NCI-H345 treated with DMSO at 0.1 percent for 48 hours (cell line): ENCODE results near the gene IRF4.

Source experiments
- DNase-seq: peaks from one replicate; lab custom pipeline; 2025; ENCODE audit not compliant: unreplicated experiment; lab: John Stamatoyannopoulos, UW

IRF4 gene

DNA sequence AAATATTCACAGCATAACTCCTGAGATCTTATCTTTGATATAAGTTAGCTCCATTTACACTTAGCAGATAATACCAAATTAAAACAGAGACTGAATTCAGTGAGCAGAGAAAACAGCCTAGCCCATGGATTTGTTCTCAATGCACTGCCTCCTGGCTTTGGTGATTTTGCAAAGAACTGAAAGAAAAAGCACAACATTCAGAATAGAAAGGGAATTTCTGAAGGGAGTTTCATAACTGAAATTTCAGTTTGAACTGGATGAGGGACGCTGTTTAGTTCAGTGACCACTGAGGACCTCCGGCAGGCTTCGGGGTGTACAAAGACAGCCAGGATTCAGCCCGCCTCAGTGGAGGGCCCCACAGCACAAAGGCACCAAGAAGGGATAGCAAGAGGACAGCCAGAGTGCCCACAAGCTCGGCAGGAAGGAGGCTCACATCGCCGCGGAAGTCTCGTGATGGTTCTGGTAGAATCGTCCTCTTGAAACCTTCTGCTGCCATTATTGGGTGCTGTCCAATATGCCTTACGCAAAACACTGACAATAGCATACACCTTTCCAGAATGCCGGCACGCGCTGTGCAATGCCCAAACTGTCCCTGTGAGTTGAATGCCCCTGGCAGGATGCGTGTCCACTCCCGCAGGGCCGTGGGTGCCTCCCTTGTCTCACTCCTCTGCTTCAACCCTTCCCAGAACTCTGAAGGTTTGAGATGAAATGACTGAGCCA lies 9.7 kb upstream of the IRF4 start:
- DNase-seq, result no peak

DNA sequence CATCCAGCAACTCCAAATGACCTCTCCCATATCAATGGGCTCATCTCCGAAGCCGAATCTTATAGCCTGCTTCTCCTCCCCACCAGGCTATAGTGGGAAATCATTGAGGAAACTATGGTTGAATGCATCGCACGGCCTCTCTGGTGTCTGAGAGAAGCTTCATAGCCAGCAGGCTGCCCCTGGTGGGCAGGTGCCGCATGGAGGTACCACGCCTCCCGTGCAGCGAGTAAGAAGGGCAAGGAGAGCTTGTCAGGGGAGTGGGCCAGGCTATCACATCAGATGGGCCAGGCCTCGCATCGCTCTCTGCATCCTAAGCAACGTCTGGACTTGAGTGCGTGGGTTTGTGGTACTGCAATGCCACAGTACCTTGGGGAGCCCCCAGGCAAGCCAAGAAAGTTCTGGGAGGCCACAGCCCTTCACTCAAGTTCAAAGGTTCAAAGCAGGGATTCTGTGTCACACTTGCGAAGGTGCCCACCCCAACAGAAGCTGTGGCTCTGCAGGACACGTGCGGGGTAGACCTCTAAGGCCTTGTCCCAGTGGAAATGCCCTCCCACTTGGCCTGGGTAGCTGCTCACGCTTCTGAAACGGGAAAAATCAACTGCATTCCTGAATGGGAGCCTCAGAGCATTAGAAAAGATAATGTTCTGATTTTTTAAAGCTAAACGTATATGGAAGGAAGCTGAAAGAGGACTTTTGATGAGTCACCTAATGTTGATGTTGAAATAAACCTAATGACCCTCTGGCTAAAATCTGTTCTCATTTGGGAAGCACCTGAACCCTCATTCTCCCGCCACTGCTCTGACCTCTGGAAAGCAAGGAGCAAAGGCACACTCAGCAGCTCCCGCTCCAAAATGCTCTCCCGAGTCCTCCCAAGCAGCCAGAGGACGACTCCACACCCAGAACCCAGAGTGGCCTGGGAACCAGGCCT lies 8.4 kb upstream of the IRF4 start:
- DNase-seq, result no peak

DNA sequence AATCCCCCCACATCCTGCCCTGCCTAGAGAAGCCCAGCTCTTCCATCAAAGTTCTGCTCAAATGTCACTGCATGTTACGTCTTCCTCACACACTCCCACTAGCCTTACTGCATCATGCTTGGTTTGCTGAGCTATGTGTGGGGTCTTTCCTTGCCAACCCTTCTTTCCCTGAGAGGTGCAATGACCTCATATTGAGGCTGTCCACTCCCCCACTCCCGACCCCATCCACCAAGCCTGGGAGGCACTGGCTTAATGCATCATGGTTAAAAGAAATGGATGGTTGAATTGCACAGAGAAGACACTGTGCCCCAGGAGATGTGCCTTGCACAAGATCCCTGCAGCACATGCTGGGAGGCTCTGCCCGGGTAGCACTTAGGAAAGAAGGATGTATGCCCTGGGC lies 7.7 kb upstream of the IRF4 start:
- DNase-seq, result no peak

DNA sequence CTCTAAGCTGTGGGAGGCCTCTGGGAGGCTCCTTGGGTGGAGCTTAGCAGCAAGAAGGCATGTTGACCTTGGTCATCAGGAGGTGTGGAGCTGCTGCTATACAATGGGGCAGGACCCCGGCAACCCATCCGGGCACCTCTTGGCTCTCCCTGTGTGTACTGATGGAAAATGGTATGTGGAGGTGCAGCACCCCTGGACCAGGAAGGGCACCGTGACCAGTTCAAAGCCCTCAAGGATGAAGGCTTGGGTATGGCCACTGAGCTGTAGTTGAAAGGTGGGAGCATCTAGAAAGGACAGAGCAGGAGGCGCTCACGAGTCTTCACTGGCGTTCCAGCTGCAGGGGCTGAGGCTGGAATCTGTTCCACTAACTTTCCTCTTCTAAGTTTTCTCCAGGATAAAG lies 6.7 kb upstream of the IRF4 start:
- DNase-seq, result no peak

DNA sequence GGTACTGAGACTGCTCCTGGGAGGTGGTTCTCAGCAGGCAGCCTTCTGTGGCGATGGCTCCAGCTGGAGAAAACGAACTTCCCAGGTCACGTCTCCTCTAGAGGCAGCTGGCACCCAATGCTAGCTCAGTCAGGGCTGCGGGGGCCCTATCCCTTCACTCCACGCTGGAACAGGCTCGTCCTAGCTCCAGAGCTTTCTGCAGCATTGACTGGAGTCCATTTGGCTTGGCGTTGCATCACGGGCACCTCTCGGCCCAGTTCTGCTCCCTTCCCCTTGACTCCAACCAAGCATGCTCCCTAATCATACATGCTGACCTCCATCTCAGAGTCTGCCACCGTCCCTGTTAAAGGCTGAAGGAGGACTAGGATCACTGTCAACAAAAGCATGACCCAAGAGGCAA lies 5.9 kb upstream of the IRF4 start:
- no peak for DNase-seq

DNA sequence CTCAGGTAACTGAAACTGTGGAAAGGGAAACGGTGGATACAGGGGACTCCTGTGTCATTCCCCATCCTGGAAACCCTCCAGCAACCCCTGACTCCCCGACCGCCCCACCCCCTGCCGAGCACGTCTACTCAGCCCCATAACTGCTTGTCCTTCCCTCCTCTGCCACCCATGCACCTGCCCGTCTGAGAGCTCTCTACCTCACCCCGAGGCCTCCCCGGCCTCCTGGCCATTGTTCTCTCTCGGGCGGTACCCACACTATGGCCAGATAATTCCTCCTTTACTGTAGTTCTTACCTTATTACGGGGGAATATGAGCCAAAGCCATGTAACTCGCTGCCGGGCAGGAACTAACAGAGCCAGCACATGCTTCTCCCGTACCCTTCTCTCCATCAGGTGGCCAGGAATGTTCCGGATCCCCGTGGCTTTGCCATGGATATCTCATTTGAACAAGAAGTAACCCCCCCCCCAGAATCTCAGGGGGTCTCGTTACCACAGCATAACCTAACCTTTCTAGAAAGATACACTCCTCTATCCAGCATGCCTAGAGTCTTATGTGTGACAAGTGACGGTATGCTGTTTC lies 4.8 kb upstream of the IRF4 start:
- no peak for DNase-seq

DNA sequence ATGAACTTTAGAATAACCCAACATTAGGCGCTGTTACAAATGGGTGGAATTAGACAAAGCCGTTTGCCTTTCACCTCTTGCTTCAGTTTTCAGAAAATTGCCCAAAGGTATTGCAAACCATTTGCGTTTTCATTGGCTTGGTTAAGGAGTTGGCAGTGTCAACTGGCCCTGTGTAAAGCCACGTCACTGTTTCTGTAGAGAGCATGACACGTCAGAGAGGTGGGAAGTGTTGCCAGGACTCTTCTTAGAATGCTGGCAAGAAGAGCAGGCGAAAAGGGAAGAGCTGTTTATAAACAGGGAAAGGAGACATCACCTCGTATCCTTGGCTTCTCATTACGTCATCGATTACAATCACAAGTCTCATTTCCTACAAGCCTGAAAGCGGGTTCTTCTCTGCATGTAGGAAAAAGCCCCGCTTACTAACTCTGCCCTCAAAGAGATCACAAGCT lies 4.2 kb upstream of the IRF4 start:
- no peak for DNase-seq

DNA sequence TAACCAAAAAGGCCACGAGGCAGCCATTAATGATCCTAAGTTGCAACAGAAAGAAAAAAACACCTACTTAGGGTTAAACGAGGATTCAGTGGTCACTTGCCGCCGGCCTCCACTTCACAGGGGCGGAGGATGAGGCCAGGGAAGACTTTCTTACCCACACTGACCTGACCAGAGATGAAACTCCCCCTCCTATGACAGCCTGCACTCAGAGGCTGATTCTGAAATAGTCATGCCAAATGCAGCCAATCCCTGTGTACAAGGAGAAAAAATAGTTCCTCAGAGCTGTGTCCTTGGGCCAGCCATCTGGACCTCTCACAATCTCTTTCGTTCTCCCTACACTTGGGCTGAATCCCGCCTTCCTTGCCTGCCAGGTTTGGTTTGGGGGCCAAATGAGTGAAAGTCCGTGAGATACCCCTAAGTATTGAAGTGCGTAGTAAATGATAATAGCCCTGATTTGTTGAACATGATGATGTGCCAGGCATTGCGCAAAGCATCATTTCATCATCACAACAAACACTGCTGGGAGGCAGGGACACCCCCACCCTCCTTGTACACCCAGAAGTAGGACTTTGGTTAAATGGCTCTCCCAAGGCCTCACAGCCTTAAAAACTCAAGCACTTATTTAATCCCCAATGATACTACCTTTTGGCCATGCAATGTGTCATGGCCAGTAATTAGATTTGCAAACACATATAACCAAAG lies 3.2 kb upstream of the IRF4 start:
- DNase-seq, result no peak

DNA sequence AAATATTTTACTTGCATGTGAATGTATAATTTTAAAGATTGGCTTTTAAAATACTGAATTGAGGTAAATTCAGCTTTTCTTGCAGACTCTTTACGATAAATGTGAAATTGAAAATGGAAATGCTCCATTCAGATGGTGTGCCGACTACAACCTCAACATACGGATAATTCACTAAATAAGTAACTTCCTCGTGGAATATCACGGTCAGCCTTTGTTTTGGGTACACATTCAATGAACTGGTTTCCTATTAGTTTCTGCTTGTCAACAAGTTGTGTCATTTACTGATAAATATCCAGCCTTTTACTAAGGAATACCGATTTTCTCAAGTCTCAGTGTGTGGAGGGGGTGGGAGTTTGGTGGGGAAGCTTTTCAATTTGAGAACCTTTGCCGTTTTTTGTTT lies 2.4 kb upstream of the IRF4 start:
- DNase-seq, result no peak

DNA sequence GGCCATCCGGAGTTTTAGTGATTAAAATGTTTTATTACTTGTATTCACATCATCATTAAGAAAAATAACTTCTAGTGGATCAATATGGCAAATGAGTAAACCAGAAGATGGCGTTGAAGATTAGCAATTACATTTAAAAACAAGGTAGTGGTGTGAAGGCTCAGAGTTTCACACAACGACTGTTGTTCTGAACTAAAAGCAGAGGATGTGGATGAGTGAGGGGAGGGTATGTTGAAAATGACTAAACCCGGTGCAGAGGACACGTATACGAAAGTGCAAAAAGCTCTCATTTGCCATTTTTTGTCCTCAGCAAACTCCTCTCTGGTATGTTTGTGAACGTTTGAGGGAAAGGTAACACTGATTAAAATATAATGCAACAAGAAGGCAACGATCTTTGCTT lies 1.9 kb upstream of the IRF4 start:
- no peak for DNase-seq

DNA sequence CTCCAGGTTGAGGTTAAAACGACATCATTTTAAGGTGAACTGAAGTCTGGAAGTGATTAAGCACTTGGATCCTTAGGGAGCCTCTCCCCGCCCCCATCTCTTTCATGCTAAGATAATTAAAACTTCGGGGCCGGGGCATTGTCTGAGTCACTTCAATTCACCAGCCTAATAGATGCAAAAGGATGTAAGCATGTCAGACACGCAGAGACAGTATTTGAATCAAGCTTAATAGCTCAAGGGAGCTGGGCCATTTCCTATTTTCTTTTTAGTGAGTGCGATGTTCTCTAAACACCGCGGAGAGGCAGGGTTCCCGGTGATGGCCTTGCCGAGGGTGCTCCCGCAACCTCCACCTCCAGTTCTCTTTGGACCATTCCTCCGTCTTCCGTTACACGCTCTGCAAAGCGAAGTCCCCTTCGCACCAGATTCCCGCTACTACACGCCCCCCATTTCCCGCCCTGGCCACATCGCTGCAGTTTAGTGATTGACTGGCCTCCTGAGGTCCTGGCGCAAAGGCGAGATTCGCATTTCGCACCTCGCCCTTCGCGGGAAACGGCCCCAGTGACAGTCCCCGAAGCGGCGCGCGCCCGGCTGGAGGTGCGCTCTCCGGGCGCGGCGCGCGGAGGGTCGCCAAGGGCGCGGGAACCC lies 516 bp upstream of the IRF4 start:
- no peak for DNase-seq

DNA sequence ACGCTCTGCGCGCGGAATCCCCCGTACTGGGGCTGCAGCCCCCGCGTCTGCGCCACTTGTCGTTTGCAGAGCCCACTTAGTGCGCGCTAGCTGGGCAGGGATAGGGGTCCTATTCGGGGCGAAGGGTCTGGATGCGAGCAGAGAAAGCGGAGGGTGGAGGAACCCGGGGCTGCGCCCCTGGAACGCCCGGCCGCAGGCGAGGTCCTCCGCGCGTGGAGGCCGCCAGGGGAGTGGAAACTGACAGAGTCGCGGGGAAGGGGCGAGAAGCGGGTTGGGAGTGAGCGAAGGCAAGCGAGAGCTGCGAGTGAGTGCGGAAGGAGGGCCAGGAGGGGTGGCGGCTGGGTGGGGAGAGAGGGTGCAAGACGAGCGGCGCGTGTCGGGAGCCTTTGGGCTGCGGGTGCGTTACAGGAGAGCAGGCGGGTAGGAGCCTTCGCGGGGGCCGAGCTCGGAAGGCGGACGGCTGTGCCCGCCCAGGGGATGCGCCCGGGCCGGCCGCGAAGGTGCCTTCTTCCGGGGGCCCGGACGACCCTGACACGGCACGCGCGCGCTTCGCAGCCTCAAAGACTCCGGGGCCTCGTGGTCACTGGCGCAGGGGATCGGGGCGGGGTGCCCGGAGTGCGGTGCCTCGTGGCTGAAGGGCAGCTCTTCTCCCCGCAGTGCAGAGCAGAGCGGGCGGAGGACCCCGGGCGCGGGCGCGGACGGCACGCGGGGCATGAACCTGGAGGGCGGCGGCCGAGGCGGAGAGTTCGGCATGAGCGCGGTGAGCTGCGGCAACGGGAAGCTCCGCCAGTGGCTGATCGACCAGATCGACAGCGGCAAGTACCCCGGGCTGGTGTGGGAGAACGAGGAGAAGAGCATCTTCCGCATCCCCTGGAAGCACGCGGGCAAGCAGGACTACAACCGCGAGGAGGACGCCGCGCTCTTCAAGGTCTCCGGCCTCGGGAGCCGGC lies 1.2 kb downstream of the IRF4 start:
- no peak for DNase-seq

DNA sequence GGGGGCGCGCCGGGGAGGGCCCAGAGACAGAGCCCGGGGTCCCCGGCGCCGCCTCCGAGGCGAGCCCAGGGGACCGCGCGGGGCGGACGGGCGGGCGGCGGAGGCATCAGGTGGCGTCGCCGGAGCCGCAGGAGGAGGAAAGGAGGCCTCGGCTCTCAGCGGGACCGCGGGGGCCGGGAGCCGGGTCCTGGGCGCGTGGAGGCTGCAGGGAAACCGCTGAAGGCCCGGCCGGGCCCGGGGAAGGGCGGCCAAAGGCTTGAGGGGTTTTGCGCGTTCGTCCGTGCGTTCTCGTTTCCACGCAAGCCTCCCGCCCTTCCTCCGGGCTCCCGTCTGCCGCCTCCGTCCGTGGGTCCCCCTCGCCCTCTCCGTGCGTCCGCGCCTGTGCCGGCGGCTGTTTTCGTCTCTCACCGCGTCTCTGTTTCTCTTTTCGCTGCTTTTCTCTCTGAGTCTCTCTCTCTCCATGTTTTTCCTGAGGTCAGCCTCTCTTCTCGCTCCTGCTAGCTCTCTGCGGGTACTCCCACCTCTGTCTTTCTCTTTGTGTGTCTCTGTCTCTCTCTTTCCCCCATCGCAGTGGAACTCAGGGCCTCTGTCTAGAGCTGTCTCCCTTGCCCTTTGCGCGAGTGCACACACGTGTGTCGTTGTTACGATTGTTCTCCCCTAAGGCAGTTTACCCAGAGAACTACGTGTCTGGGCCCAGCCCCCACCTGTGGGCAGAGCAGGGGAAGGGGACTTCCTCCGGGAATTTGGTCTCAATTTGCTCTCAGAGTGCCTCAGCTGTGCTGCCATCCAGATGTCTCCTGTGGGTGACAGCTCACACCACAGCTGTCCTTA lies 2.1 kb downstream of the IRF4 start:
- no peak for DNase-seq

DNA sequence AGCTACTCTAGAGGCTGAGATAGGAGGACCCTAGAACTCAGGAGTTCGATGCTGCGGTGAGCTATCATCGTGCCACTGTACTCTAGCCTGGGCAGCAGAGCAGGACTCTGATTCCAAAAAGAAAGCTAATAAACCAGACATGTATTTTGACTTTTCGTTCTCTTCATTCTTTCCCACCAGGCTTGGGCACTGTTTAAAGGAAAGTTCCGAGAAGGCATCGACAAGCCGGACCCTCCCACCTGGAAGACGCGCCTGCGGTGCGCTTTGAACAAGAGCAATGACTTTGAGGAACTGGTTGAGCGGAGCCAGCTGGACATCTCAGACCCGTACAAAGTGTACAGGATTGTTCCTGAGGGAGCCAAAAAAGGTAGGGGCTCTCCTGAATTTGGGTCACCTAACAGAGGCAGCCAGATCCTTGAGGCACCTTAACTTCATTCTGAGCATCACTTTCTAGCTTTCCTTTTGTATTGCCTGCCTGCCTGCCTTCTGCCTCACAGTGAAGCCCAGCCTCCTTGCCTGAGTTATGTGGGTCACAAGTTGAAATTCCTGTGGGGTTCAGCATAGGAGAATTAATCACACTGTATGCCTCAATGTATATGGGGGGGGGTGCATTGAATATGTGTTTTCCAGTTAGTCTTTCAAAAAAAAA lies 3.2 kb downstream of the IRF4 start:
- no peak for DNase-seq

DNA sequence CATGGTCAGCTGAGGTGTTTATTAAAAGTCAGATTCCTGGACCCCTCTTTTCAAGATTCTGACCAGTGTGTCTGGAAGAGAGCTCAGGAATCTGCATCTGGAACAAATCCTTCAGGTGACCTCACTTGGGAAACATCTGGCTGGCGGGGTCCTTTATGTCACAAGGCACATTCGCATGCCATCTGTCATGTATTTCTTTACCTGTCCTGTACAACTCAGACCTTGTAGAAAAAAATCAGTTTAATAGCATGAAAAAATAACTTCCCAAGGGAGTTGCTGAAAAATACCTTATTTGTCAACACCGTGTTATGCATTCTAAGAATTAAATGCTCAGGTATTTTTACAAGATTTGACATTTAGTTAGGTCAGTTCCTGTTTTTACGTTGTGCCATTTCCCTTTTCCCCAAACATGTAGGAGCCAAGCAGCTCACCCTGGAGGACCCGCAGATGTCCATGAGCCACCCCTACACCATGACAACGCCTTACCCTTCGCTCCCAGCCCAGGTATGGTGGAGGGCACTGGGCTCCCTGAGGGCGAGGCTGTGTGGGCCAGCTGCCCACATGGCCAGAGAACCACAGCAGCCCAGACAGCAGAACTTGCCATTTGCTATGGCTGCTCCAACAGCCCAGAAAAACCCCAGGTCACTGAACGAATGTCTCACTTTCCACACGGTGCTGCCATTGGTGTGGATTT lies 4.0 kb downstream of the IRF4 start:
- DNase-seq, result no peak

DNA sequence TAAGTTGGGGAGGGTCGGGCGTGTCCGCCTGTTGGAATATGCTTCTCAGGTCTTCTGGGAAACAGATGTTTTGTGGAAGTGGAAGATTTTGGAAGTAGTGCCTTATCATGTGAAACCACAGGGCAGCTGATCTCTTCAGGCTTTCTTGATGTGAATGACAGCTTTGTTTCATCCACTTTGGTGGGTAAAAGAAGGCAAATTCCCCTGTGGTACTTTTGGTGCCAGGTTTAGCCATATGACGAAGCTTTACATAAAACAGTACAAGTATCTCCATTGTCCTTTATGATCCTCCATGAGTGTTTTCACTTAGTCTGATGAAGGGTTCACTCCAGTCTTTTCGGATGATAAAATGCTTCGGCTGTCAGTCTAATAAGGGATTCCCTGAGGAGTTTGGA lies 4.6 kb downstream of the IRF4 start:
- no peak for DNase-seq

DNA sequence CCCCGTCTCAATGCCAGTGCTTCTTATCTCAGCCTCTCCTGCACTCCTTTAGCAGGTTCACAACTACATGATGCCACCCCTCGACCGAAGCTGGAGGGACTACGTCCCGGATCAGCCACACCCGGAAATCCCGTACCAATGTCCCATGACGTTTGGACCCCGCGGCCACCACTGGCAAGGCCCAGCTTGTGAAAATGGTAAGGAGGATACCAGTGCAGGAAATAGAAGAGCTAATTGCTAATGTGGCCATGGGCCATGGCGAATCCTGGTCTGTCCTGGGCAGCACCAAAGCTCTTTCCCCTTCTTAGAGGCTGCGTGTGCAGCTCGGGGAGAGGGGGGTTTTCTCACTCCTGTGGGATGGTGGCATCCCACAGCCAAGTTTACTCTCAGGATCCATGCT lies 5.5 kb downstream of the IRF4 start:
- DNase-seq, result no peak

DNA sequence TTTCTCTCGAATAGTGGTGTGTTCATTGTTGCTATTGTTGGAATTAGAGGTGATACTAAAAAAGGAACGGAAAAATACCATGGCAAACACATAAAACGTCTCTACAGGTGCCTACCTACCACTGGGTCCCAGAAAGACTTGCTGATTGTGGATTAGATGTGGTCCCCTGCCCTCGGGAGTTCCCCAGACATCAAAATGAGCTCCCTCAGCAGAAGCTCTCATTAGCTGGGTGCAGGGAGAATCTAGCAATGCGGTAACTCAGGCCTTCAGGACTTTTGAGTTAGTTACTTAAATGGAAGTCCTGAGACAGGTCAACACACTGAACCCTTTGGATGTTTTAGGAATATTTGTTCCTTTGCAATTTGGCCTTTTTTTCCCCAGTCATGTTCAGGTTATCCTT lies 6.1 kb downstream of the IRF4 start:
- no peak for DNase-seq
